ENCODE measurements around the gene LRRN1.
"Not testable (repeated sequence)": the region's sequence is repeated elsewhere in the genome, so short reads cannot be mapped to it uniquely, and the experiment has no call there.

The LRRN1 gene

DNA sequence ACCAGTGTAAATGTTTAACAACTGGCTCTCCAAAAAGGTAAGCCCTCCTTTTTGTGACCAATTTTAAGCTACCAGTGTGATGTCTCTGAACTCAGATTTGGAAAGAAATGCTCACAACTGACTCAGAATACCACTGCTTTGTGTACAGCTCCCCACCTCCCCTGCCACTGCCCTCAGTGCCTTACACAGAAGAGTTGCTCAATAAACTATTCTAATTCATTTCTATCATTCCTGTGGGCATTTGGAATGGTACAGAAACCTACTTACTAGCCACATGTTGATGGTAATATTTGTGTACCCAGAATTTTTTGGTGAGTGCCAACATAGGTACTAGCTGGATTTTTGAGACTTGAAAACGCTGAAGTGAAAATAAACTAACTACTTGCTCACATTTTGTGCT, 16.0 kb downstream of the LRRN1 start:
- no peak for DNase-seq

DNA sequence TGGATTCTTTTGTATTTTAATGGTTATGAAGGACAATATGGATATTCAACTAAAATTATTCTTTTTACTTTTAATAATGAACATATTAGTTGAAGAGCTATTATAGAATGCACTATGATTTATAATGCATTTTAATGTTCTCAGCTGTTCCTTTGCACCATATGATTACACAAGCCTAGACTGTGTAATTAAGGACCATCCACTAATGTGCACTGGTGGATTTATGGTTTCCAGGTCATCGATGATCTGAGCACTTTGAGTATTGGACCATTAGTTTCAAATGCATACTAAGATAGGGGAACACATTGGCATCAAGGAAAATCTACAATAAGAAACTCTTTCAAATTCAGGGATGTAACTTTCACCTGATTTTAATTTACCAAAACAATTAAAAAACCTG, 16.8 kb downstream of the LRRN1 start:
- DNase-seq: no peak

DNA sequence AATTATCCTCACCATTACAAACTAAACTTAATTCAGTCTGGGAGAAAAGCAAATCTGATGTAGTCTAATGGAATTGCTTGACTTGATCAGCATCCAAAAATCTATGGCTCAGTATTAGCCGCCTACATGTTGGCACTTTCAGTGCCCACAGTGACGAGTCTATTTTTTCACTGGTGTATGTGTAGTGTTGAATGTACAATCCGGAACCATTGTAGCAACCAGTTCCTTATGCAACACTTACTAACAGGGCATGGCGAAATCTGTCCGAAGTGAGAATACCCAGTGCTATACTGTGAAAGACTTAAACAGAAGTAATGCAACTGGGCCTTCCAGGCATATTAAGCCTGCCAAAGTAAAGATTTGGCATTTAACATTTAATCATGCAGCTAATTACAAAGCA, 18.6 kb downstream of the LRRN1 start:
- no peak for DNase-seq

DNA sequence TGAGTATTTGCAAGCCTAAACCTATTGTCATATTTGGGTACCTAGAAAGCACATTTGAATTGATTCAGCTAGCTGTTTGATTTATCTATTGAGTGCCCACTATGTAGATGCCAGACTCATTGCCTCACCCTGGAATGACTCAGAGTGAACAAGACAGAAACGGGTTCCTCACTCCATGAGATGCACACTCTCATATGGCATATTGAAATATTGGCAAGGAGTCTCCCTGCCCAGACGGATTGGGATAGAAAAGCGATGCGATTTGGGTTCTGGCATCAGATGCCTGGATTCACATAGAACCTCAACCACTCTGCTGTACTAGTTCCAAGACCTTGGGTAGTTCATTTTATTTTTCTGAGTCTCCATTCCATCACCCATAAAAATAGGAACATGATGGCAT, 22.5 kb downstream of the LRRN1 start:
- DNase-seq: no peak

DNA sequence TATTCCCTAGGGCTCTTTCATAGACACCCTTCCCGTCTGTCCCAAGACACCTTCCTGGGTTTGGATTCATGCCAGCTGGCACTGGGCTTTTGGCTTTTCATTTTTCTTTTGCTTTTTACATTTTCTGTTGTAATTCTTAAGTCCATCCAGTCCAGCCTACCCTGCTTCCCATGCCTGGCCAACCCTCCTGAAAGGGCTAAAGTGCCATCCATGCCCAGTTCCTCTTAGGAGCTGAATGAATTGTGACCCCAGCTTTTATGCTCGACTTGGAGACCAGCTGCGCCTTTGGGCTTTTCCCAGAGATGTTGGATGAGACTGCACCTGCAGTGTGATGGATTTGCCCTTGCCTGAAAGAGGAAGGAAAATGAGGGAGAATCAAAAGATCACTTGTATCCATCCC, 25.8 kb downstream of the LRRN1 start:
- DNase-seq: no peak

DNA sequence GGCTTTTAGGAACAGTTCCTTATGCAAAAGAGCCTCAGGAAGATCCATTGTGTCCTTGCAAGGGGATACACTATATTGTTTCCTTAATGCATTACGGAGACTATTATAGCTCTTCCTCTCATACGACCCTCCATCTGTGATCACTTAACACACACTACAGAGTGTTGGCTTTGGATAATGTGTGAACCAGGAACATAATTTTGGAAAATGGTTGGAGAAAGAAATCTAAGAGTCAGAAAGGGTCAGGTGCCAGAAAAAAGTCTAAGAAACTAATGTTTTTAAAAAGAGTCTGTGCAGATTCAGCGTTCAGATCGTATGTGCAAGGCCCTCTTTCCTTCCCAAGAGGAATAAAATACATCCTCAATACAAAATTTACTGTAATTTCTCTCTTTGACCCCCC, 27.3 kb downstream of the LRRN1 start:
- no peak for DNase-seq

DNA sequence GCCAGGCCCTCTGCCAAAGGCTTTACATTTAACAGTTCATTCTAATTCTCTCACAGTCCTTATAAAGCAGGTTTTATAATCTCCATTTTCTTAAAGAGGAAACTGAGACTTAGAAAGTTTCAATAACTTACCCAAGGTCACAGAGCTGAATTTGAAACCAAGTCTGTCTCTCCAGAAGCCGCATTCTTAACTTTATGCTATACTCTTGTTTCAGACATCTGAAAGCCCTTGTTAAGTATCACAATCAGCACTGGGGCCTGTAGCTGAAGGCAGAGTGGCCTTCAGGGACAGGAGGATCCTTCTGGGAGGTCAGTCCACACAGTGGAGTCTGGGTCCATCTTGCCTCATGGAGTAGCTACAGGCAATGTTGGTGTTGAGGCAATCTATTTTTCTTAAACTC, 27.9 kb downstream of the LRRN1 start:
- no peak for DNase-seq

DNA sequence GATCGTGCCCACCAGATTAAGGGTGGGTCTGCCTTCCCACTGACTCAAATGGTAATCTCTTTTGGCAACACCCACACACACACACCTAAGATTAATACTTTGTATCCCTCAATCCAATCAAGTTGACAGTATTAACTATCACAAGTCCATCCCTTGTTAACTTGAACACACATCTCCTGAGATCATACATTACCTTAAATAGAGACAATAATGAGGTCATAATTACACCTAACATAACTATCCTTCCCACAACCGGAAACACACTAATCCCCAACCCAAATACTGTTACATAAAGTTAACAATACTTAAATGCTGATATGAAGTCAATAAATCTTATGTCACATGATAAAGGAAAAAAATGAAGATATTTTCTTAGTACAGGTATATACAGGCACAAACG, 29.2 kb downstream of the LRRN1 start:
- DNase-seq: not testable (repeated sequence)

DNA sequence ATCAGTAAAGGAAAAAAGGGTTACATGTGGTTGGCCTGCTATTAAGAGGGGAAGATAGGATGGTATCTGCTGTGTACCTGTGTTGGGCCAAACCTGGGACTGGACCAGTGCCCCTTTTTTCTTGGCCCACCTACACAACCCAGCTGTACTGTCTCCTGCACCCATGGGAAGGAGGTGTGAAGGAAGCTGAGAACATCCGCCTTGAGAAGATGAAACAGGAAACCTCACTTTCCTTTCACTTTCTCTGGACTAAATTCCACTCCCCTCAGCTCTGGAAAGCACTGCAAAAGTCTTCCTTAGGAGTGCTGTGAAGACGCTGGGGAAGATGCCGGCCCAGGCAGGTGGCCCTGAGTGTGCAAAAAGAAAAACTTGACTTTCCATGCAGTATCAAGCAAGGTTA, 37.6 kb downstream of the LRRN1 start:
- no peak for DNase-seq

DNA sequence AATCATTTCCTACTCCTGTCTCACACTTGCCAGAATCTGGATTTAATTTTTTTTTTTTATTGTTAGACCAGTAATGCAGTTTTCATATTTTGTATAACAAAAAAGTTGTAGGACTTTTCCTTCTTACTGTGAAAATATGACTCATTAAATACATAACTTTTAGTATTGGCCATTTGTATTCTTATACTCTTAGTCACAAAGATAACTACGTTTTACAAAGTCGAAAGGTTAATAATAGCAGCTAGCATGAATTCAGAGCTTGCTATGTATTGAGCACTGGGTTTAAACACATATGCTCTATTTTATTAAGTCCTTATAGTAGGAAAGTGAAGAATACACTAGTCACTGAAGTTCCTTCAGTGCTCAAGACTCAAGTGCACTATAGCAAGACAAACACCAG, 43.1 kb downstream of the LRRN1 start:
- DNase-seq: no peak

DNA sequence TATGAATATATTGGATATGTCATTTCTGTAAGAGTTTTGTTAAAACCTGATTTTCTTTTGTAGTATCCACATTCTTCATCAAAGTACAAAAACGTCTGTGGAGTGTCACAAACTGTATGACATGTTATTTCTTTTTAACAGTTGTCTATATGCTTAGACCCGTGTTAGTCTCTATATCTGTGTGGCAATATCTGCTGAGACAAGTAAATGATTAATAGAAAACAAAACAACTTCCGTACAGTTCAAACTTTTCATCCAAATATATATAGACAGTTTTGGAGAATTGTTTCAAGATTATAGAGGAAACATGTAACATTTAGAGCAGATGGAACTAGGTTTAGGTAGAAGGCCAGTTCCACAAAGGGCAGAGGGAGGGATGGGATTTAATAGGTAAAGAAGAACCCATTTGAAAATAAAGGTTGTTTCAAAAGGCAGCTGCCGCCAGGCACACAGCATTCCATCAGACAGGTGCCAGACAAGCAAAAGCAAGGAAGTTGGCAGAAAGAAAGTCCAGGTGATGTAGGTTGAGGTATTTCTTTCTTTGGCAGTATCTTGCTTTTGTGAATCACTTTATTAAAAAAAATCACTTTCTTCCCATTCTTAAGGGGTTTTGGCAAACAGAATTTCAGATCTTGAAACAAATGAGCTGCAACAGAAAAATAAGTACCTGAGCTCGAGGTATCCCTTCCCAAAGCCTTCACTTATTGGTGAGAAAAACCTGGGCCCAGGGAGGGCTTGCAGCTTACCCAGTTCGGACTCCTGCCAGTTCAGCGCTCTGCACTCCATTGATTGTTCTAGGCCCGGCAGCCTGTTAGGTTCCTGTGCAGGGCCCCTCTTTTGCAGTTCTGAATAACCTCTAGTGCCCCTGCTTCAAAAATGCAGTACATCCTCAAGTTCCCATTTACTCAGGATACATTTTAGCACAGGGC, 49.0 kb downstream of the LRRN1 start:
- no peak for DNase-seq

DNA sequence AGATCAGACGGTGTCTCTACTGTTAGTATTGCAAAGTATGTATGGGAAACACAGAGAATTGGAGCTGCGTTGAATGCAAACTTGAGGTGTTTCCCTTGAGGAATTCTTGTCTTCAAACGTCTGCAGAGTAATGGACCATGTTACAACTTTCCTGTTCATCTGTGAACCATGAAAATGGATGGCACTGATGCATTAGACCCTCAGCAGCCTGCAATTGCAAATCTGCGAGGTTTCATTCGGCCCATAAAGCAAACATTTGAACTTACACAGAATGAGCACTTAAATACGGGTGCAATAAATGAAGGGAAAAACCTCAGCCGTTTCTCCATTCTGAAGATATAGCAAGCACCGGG, 49.7 kb downstream of the LRRN1 start:
- no peak for DNase-seq

DNA sequence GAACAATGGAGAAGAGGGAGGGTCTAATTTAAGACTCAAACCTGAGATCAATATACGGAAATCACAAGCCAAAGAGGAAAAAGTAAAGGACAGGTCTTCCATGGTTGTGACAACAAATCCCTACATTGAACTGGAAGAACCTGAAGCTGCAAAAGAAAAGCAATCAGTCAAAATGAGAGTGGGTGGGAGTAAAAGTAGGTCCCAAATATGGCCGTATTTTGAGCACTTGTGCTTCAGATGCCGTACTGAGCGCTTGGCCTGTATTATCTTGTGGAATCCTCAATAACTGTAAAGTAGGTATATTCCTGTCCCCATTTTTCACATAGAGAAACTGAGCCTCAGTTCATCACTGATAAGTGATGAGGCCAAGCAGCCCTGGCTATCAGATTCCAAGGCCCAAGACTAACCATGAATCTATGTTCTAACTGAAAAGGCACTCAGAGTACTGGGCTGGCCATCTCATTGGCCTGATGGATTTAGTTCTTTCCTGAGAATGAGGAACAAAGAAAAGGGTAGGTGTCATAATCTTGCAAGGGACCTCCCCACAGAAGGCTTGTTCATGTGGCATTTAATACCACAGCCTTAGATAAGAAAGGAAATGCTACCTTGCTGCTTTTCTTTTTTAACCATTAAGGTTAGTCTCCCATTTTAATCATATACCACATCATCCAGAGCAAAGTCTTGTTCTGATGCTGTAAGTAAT, 52.5 kb downstream of the LRRN1 start:
- DNase-seq: no peak

DNA sequence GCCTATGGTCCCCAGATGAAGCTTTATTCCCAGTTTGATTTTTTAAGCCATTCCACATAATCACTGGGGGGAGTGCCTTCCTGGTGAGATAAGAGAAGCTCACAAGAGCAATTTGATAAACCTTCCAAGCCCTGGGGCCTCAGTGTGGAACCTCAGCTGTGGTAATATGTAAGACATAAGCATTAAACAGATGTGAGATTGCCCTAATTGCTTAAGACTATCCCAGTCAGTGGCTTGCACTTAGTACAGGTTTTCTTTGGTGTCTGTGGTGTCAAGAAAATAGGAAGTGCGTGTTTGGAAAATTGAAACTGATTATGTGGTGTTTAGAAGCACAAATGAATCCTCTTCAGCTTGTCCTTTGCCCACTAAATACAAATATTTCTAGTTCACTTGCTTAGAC, 54.3 kb downstream of the LRRN1 start:
- no peak for DNase-seq

DNA sequence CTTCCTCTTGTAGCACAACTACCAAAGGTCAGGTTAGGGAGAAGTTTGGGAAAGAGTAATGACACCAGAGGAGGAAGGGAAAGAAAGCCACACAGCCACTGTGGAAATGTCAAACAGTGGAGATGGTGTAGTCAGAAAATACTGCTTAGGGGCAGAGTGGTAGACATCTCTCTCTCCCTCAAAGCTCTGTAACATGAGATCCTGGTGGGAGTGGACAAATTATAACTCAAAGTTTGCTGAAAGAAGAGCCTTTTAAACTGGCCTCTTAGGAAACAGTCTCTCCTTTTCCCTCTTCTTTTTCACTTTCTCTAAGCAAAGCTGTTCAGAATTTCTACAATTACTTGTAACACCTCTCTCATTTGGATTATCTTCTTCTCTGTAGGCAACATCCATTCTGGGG, 55.8 kb downstream of the LRRN1 start:
- DNase-seq: no peak

DNA sequence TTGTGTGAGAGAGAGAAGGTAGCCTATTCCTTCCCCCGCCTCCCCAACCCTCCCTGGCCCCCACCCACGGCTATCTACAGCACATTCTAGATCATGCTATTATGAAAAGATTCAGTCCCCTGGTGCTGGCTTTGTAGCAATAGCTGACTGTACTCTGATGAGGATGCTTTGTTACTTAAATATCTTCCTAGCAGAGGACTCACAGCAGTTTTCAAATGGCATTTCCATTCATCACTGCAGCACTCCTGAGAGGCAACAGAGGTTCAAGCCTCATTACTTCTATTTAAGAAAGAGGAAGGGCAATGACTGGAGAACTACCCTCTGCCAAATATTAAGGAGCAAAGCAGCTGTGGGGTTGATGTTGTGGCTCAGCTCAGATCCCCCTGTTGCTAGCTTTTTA, 61.0 kb downstream of the LRRN1 start:
- no peak for DNase-seq

DNA sequence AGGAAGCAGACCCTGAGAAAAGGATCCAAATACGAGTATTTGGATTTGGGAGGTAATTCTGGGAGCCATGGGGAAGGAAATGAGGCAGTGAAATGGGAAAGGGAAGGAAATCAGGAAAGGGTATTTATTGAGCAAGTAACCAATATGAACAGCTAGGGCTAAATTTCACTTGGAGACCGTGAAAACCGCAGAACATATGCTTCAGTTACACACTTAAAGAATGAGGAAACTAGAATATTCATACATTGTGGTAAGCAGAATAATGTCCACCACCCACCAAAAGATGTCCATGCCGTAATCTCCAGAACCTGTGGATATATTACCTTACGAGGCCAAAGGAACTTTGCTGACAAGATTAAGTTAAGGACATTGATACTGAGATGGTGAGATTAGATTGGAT, 63.3 kb downstream of the LRRN1 start:
- no peak for DNase-seq

DNA sequence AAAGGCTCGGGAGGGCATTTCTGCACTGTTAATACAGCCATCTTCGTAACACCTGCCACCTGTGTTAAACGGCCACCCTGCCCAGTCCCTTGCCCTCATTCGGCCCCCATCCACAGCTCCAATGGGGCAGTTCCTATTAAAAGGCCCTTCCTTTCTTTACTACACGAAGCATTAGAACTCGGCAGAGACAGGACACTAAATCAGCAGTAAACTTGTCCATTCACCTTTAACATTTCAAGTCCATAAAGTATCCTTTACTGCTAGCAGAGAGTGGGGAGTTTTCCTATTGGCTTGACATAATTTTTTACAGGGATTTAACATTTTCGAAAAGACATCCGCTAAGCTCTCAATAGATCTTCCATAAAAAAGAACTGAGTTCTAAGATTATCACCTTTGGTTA, 76.3 kb downstream of the LRRN1 start:
- DNase-seq: no peak

DNA sequence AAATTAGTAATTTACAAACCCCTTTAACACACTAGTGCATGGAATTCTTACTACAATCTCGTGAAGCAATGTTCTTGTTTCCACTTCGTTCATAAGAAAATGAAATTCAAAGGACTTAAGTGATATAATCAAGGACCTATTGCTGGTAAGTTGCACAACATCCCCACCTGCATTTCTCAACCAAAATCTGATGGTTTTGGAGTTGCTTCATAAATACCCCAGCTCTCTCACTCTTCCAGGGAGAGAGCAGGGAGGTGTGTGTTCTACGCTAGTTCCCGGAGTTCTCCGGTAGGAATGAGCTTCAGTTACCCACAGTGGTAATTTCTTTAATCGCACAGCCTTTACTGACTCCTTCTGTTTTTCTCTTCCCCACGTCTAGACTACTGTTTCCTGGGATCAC, 81.8 kb downstream of the LRRN1 start:
- DNase-seq: no peak

DNA sequence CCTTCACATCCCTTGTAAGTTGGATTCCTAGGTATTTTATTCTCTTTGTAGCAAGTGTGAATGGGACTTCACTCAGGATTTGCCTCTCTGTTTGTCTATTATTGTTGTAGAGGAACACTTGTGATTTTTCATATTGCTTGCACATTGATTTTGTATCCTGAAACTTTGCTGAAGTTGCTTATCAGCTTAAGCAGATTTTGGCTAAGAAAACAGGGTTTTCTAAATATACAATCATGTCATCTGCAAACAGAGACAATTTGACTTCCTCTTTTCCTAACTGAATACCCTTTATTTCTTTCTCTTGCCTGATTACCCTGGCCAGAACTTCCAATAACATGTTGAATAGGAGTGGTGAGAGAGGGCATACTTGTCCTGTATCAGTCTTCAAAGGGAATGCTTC, 88.1 kb downstream of the LRRN1 start:
- DNase-seq: not testable (repeated sequence)

DNA sequence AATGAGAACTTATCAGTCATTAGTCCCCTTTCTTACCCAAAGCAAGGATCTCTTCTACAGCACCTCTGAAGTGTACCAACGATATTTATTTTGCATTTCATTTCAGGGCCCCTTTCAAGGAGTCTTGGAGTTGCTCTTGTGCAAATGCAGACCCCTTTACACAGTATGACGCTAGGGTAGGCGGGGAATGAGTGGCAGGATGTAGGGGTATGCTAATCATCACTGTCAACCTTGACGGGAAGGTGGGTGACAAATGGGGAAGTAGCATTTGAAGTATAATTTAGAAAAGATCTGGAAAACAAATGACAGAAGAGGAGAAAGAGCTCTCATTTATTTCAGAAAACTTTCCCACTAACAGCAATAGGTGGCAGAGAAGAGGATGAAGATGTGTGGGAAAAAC, 94.4 kb downstream of the LRRN1 start:
- DNase-seq: no peak
